Osteocyte (in vitro differentiated cells): ENCODE results near the gene TOR2A. TPM values are rescaled to one million over a fixed set of nuclear protein-coding genes. Genes with fewer than 3 reads are reported as not detected.

Experiments
- DNase-seq: peaks from one replicate; pipeline ENCODE4 v3.0.0; 2021; ENCODE audit warnings: mixed read lengths; ENCODE audit not compliant: unreplicated experiment; ENCODE audit errors: extremely low spot score
- H3K27ac Mint-ChIP-seq: one replicate; pipeline ENCODE4 v1.8.0; 2021; ENCODE audit warnings: mild to moderate bottlenecking, mixed read lengths; ENCODE audit not compliant: unreplicated experiment
- H3K27me3 Mint-ChIP-seq: one replicate; pipeline ENCODE4 v1.8.0; 2021; ENCODE audit warnings: mixed read lengths; ENCODE audit not compliant: unreplicated experiment
- H3K36me3 Mint-ChIP-seq: one replicate; pipeline ENCODE4 v1.8.0; 2021; ENCODE audit warnings: mixed read lengths; ENCODE audit not compliant: unreplicated experiment
- H3K4me1 Mint-ChIP-seq: one replicate; pipeline ENCODE4 v1.8.0; 2021; ENCODE audit warnings: mixed read lengths; ENCODE audit not compliant: unreplicated experiment
- H3K4me3 Mint-ChIP-seq: one replicate; pipeline ENCODE4 v1.8.0; 2021; ENCODE audit warnings: mild to moderate bottlenecking, moderate library complexity, mixed read lengths; ENCODE audit not compliant: unreplicated experiment
- H3K9me3 Mint-ChIP-seq: one replicate; pipeline ENCODE4 v1.8.0; 2021; ENCODE audit warnings: mixed read lengths; ENCODE audit not compliant: unreplicated experiment
- total RNA-seq: library from RNA; stranded (reverse); gene quantifications from 2 replicates; pipeline ENCODE4 v1.2.1, GENCODE V29; 2021
- TF ChIP-seq, protein P1 (sequence below): fragments of 200-600 bp; sonication (generic); IDR thresholded peaks from 2 replicates; pipeline ENCODE4 v1.5.0; 2021; ENCODE audit warnings: antibody characterized with exemption, mild to moderate bottlenecking, moderate library complexity

The TOR2A gene
- total RNA-seq, 1 donor from 2014 or later, result 9.3 TPM

DNA sequence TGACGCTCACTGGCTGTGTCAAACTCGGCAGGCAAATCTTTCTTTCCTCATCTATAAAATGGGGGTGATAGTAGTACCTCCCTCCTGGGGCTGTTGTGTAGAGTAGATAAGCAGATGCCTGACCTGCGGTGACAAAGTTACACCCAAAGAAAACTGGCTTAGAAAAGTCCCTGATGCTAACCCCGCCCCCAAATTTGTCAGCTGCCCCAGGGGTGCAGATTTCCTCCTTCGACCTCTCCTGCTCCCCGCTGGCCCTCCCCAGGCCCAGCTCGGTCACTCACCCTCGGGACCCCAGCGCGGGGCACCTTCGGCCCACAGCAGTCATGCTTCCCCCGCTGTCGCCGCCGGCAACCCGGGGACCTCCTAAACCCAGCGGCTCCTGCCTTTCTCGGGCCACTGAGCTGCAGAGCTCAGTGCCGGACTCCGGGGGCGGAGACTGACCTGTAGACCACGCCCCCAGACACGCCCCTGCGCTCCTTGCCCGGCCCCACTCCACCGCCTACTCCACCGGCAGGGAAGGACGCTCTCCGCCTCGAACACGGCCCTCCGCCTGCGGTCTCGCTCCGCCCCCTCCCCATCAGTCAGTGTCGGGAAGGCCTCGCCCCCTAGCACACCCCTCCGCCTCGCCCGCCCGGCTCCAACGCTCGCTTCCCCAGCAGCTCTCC, 35.9 kb upstream of the TOR2A start:
- peak; percentile 100 for DNase-seq
- peaks cover 8% of the 10 kb centered on the region for H3K36me3 Mint-ChIP-seq
- peak overlapping the region; percentile 94 for H3K4me3 Mint-ChIP-seq
- H3K4me1 Mint-ChIP-seq, result peaks cover 48% of the 10 kb centered on the region
- TF ChIP-seq, protein P1, sequence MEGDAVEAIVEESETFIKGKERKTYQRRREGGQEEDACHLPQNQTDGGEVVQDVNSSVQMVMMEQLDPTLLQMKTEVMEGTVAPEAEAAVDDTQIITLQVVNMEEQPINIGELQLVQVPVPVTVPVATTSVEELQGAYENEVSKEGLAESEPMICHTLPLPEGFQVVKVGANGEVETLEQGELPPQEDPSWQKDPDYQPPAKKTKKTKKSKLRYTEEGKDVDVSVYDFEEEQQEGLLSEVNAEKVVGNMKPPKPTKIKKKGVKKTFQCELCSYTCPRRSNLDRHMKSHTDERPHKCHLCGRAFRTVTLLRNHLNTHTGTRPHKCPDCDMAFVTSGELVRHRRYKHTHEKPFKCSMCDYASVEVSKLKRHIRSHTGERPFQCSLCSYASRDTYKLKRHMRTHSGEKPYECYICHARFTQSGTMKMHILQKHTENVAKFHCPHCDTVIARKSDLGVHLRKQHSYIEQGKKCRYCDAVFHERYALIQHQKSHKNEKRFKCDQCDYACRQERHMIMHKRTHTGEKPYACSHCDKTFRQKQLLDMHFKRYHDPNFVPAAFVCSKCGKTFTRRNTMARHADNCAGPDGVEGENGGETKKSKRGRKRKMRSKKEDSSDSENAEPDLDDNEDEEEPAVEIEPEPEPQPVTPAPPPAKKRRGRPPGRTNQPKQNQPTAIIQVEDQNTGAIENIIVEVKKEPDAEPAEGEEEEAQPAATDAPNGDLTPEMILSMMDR, result no peak
- peak overlapping the region; percentile 98 for H3K27ac Mint-ChIP-seq
- no peaks in the 10 kb centered on the region for H3K9me3 Mint-ChIP-seq
- no peaks in the 10 kb centered on the region for H3K27me3 Mint-ChIP-seq

DNA sequence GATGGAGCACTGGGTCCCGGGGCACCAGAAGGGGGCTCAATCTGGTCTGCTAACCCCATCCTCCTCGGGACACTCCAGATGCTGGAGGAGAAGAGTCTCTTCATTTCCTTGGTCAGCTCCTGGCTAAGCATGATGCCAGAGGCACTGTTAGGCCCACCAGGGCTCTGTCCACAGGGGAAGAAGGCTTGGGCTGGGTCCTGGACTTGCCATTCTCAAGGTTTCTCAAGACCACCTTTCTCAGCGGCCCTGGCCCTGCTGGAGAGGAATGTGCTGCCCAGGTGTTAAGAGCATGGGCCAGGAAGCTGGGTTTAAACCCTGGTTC, 35.5 kb upstream of the TOR2A start:
- Mint-ChIP-seq H3K9me3 (no peaks in the 10 kb centered on the region), H3K27me3 (no peaks in the 10 kb centered on the region), H3K36me3 (peaks cover 8% of the 10 kb centered on the region), H3K4me3 (peak overlapping the region; percentile 94), H3K27ac (peak overlapping the region; percentile 98), H3K4me1 (peaks cover 53% of the 10 kb centered on the region)
- TF ChIP-seq, protein P1, result no peak
- no peak for DNase-seq

DNA sequence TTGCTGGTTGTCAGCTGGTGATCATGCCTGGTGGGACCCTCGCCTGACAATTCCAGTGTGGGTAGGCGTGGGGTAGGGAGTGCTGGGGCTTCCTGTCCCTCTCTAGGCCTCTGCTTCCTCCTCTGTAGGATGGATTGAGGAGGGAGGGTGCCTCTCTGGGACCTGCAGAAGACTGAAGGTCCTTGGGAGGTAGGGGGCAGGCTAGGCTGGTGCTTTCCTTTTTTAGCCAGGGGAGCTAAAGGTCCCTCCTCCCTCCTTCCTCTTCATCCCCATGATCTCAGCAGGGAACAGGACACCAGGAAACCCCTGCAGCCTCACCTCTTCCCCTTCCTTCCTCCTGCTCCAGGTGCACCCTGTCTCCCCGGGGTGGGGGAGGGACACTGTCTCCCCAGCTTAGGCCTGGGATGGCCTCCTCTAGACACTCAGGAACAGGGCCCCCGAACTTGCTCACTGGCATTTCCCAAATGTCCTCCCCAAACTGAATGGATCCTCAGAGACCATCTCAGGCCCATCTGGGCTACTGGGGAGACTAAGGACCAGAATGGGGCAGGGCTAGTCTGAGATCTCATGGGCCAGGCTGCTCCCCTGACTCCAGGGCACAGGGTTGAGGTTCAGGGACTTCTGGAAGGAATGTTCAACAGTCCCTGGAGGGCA, 35.0 kb upstream of the TOR2A start:
- Mint-ChIP-seq H3K36me3 (peaks cover 12% of the 10 kb centered on the region), H3K9me3 (no peaks in the 10 kb centered on the region), H3K27ac (peak overlapping the region; percentile 98), H3K27me3 (no peaks in the 10 kb centered on the region), H3K4me1 (peaks cover 57% of the 10 kb centered on the region), H3K4me3 (peak overlapping the region; percentile 94)
- TF ChIP-seq, protein P1, result peak; percentile 11
- DNase-seq, result no peak

DNA sequence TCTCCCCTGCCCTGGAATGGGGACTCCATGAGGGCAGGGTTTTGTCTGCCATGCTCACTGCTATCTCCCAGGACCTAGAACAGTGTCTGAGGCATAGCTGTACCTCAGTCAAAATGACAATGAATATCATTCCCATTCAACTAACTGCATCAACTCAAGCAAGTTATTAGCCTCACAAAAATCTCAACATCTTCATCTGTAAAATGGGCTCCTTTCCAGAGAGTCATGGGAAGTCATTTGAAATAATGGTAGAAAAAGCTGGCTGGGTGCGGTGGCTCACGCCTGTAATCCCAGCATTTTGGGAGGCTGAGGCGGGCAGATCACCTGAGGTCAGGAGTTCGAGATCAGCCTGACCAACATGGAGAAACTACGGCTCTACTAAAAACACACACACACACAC, 34.0 kb upstream of the TOR2A start:
- Mint-ChIP-seq H3K9me3 (no peaks in the 10 kb centered on the region), H3K36me3 (peaks cover 14% of the 10 kb centered on the region), H3K27ac (peak overlapping the region; percentile 98), H3K4me3 (peak overlapping the region; percentile 94), H3K4me1 (peaks cover 65% of the 10 kb centered on the region), H3K27me3 (no peaks in the 10 kb centered on the region)
- TF ChIP-seq, protein P1, result no peak
- DNase-seq, result no peak

DNA sequence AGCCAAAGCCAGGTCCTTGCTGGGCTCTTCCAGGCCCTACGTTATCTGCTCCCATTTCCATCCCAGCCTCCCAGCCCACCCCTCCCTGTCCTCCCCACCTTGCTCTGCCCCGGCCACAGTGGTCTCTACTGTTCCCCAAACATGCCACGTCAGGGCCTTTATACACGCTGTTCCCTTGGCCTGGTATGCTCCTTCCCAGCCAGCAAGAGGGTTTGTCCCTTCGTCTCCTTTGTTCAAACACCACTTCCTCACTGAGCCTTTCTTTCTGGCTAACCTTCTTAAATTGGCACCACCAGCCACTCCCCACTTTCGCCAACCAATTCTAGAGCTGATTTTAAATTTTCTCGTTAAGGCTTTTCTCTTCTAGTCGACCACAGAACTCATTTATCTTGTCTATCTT, 33.6 kb upstream of the TOR2A start:
- H3K27me3 Mint-ChIP-seq, result no peaks in the 10 kb centered on the region
- peaks cover 14% of the 10 kb centered on the region for H3K36me3 Mint-ChIP-seq
- peak overlapping the region; percentile 94 for H3K4me3 Mint-ChIP-seq
- peaks cover 69% of the 10 kb centered on the region for H3K4me1 Mint-ChIP-seq
- H3K9me3 Mint-ChIP-seq, result no peaks in the 10 kb centered on the region
- H3K27ac Mint-ChIP-seq, result peak overlapping the region; percentile 98
- no peak for DNase-seq
- TF ChIP-seq, protein P1, result no peak
